Hematopoietic multipotent progenitor cell treated with erythropoietin and hydrocortisone succinate and interleukin-3 and kit ligand, for 8 days (in vitro differentiated cells): ENCODE measurements around the gene DNHD1.
A peak's percentile ranks its signal among the peaks of the same experiment; 100 is the strongest.

Experiments
- DNase-seq: peaks from one replicate; pipeline ENCODE4 v3.0.0-alpha.2; 2015

Gene DNHD1

GRCh38 chr11:6614446-6614845, 117.4 kb downstream of the DNHD1 start:
- no peak for DNase-seq

- no peak for DNase-seq
Observed at GRCh38 chr11:6615046-6615445, 118.0 kb downstream of the DNHD1 start.

- no peak for DNase-seq
Observed at GRCh38 chr11:6615882-6616585, 119.0 kb downstream of the DNHD1 start.

- DNase-seq = no peak
Observed at GRCh38 chr11:6616596-6617250, 119.6 kb downstream of the DNHD1 start.

GRCh38 chr11:6617315-6617781, 120.3 kb downstream of the DNHD1 start:
- no peak for DNase-seq

- peak; percentile 85 for DNase-seq
Observed at GRCh38 chr11:6618117-6619003, 121.3 kb downstream of the DNHD1 start.

GRCh38 chr11:6619004-6619745, 122.1 kb downstream of the DNHD1 start, which contains the start of gene TPP1:
TSS of gene TPP1 (minus strand) at chr11:6619422. CDS start at chr11:6619400, 22 bp downstream.
- DNase-seq = peak; percentile 96

- no peak for DNase-seq
Observed at GRCh38 chr11:6620636-6621035, 123.6 kb downstream of the DNHD1 start.
